ENCODE data around the gene ARID2.

GRCh38 chr12:45705404-45705803 is 24.1 kb upstream of the ARID2 start:
- TF ChIP-seq POLR2A (IDR thresholded peaks at IDR 0.05) = no peak
- TF ChIP-seq, protein P1, sequence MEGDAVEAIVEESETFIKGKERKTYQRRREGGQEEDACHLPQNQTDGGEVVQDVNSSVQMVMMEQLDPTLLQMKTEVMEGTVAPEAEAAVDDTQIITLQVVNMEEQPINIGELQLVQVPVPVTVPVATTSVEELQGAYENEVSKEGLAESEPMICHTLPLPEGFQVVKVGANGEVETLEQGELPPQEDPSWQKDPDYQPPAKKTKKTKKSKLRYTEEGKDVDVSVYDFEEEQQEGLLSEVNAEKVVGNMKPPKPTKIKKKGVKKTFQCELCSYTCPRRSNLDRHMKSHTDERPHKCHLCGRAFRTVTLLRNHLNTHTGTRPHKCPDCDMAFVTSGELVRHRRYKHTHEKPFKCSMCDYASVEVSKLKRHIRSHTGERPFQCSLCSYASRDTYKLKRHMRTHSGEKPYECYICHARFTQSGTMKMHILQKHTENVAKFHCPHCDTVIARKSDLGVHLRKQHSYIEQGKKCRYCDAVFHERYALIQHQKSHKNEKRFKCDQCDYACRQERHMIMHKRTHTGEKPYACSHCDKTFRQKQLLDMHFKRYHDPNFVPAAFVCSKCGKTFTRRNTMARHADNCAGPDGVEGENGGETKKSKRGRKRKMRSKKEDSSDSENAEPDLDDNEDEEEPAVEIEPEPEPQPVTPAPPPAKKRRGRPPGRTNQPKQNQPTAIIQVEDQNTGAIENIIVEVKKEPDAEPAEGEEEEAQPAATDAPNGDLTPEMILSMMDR (IDR thresholded peaks at IDR 0.05) = no peak

All from body of pancreas (tissue), 4 donors.